GM12873 (cell line): ENCODE measurements around the gene PATE4.

Source experiments
- TF ChIP-seq, protein P1 (sequence below): IDR thresholded peaks from 2 replicates; pipeline ENCODE4 v1.5.1; 2012; ENCODE audit warnings: low read depth, mild to moderate bottlenecking, moderate library complexity, low read length, control low read depth; ENCODE audit not compliant: insufficient read depth; ENCODE audit errors: missing control alignments

The PATE4 gene

GRCh38 chr11:125833016-125833415 is at the start of gene PATE4:
PATE4 (plus strand) TSS chr11:125833316; CDS start chr11:125833360, 44 bp downstream.
- TF ChIP-seq, protein P1, sequence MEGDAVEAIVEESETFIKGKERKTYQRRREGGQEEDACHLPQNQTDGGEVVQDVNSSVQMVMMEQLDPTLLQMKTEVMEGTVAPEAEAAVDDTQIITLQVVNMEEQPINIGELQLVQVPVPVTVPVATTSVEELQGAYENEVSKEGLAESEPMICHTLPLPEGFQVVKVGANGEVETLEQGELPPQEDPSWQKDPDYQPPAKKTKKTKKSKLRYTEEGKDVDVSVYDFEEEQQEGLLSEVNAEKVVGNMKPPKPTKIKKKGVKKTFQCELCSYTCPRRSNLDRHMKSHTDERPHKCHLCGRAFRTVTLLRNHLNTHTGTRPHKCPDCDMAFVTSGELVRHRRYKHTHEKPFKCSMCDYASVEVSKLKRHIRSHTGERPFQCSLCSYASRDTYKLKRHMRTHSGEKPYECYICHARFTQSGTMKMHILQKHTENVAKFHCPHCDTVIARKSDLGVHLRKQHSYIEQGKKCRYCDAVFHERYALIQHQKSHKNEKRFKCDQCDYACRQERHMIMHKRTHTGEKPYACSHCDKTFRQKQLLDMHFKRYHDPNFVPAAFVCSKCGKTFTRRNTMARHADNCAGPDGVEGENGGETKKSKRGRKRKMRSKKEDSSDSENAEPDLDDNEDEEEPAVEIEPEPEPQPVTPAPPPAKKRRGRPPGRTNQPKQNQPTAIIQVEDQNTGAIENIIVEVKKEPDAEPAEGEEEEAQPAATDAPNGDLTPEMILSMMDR: no peak

DNA sequence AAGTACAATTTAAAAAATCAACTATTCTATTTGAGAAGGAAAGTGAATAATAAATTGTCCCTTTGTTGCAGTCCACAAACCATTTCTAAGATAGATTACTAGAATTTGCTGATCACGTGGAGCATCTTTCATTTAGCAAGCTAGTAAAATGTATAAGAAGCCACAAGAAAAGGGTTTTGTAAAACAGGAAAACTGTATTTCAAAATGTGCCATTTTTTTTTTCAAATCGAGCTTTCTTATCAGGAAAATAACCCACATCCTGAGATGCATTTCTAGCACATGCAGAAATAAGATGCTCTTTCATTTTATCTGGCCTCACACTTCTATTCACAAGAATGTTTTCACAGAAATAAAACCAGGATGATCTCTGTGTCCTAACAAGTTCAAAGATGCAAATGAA is 48.4 kb upstream of the PATE4 start:
- TF ChIP-seq, protein P1: no peak

- TF ChIP-seq, protein P1: no peak
Measured at GRCh38 chr11:125787827-125788226, 45.3 kb upstream of the PATE4 start, which contains the start of gene PATE3. PATE3 (plus strand) TSS chr11:125788127; CDS start chr11:125788152, 25 bp downstream.

GRCh38 chr11:125790825-125791224 is 42.3 kb upstream of the PATE4 start:
- TF ChIP-seq, protein P1: no peak

- TF ChIP-seq, protein P1: no peak
Measured at GRCh38 chr11:125797641-125798040, 35.5 kb upstream of the PATE4 start.

GRCh38 chr11:125799808-125800207 is 33.3 kb upstream of the PATE4 start:
- TF ChIP-seq, protein P1: no peak

DNA sequence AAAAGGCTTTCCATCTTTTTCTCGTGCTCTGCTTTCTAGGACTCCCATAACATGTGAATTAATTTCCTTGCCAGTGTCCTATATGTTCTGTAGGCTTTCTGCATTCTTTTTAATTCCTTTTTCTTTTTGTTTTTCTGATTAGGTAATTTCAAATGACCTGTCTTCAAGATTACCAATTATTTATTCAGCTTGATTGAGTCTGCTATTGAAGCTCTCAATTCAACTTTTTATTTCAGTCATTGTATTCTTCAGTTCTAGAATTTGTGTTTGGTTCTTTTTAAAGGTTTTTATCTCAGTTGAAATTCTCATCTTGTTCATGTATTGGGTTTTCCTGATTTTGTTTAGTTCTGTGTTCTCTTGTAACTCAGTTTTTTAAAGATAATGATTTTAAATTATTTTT is 30.7 kb upstream of the PATE4 start:
- TF ChIP-seq, protein P1: no peak
